Ovary (tissue), 3 donors: ENCODE measurements around the gene MBD3L5.

Source experiments
- CTCF ChIP-seq, 3 donors: fragments of 450-650 bp in 2 of 3; fragments of 200-600 bp in 1 of 3; IDR thresholded peaks; one replicate each; pipeline versions ENCODE4 v1.5.1 to v1.8.0; 2016 to 2022; ENCODE audit warnings: antibody characterized with exemption in 3 of 3, mild to moderate bottlenecking in 1 of 3
- EP300 ChIP-seq: sonication (generic); formaldehyde crosslinking; IDR thresholded peaks from one replicate; pipeline ENCODE4 v1.6.1; 2017; ENCODE audit warnings: antibody characterized with exemption
- POLR2A ChIP-seq: fragments of 450-650 bp; IDR thresholded peaks from one replicate; pipeline ENCODE4 v1.6.1; 2017; ENCODE audit warnings: antibody characterized with exemption, mild to moderate bottlenecking, moderate library complexity
- donor health status: DM: no; HTN: no; CAD: no.

DNA sequence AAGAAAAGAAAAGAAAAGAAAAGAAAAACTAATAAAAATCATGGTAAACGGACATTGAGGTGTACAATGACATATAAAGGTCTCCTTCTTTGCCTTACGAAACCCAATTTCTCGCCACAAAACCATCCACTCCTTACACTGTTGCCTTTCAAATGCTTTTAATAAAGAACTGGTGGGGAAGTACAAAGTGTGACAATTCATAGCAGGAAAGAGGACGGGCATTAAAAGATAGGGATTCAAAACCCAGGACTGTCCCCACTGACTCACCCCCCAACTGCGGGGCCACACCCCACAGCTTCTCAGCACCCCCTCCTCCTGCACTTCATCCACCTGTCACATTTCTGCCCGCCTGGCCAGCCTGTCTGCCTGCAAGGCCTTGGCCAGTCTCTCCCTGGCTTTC, 11.6 kb upstream of the MBD3L5 start:
- TF ChIP-seq POLR2A: no peak
- TF ChIP-seq CTCF (IDR thresholded peaks at IDR 0.05): no peak
- no peak for TF ChIP-seq EP300
